GM18526 (cell line): ENCODE results near the gene PCSK9.

ENCODE experiments used
- POLR2A ChIP-seq: IDR thresholded peaks from 3 replicates; pipeline ENCODE4 v1.6.1; 2011; ENCODE audit not compliant: insufficient read length; ENCODE audit errors: extremely low read depth

PCSK9 gene

GRCh38 chr1:55048453-55049270, 9.3 kb downstream of the PCSK9 start:
- no peak for TF ChIP-seq POLR2A

GRCh38 chr1:55049271-55049913, 10.0 kb downstream of the PCSK9 start:
- no peak for TF ChIP-seq POLR2A

GRCh38 chr1:55049914-55050278, 10.5 kb downstream of the PCSK9 start:
- TF ChIP-seq POLR2A, result no peak

GRCh38 chr1:55050283-55050682, 10.9 kb downstream of the PCSK9 start:
- no peak for TF ChIP-seq POLR2A

- TF ChIP-seq POLR2A, result no peak
Observed at GRCh38 chr1:55051169-55051568, 11.8 kb downstream of the PCSK9 start.

- no peak for TF ChIP-seq POLR2A
Observed at GRCh38 chr1:55051621-55052020, 12.3 kb downstream of the PCSK9 start.

- no peak for TF ChIP-seq POLR2A
Observed at GRCh38 chr1:55052221-55053142, 13.1 kb downstream of the PCSK9 start.

GRCh38 chr1:55053265-55053954, 14.1 kb downstream of the PCSK9 start:
- no peak for TF ChIP-seq POLR2A

GRCh38 chr1:55054396-55054795, 15.0 kb downstream of the PCSK9 start:
- no peak for TF ChIP-seq POLR2A

GRCh38 chr1:55055084-55055882, 15.9 kb downstream of the PCSK9 start:
- TF ChIP-seq POLR2A, result no peak

- no peak for TF ChIP-seq POLR2A
Observed at GRCh38 chr1:55055951-55056631, 16.7 kb downstream of the PCSK9 start.

- no peak for TF ChIP-seq POLR2A
Observed at GRCh38 chr1:55056632-55056992, 17.3 kb downstream of the PCSK9 start.

GRCh38 chr1:55057270-55057955, 18.1 kb downstream of the PCSK9 start:
- no peak for TF ChIP-seq POLR2A

GRCh38 chr1:55057956-55058298, 18.6 kb downstream of the PCSK9 start:
- TF ChIP-seq POLR2A, result no peak
